OCI-LY1 (cell line): Measurements from ENCODE around the gene EIF2S2.

Source experiments
- H2AFZ ChIP-seq: fragments of 200-600 bp; sonication (generic), shearing (Covaris generic); 2 replicates; pipeline ENCODE4 v1.6.0; 2014; ENCODE audit warnings: antibody characterized with exemption, mild to moderate bottlenecking, low read length
- H3F3A ChIP-seq: fragments of 200-600 bp; sonication (generic), shearing (Covaris generic); 2 replicates; pipeline ENCODE4 v1.6.0; 2014; ENCODE audit warnings: mild to moderate bottlenecking, antibody characterized with exemption, low read length, moderate library complexity; ENCODE audit not compliant: insufficient read depth
- H3K27ac ChIP-seq: fragments of 200-600 bp; sonication (generic); 2 replicates; pipeline ENCODE4 v1.5.1; 2014; ENCODE audit warnings: low read length, mixed run types, mild to moderate bottlenecking, low read depth; ENCODE audit not compliant: poor library complexity, severe bottlenecking
- H3K27me3 ChIP-seq: fragments of 200-600 bp; sonication (generic); 2 replicates; pipeline ENCODE4 v1.6.0; 2014; ENCODE audit warnings: antibody characterized with exemption, mild to moderate bottlenecking, low read length, moderate library complexity; ENCODE audit not compliant: insufficient read depth
- H3K36me3 ChIP-seq: fragments of 200-600 bp; sonication (generic); 2 replicates; pipeline ENCODE4 v1.6.1; 2014; ENCODE audit warnings: mild to moderate bottlenecking, antibody characterized with exemption, low read length, moderate library complexity, mixed read lengths; ENCODE audit not compliant: insufficient read depth
- H3K4me1 ChIP-seq: fragments of 200-600 bp; sonication (generic); 2 replicates; pipeline ENCODE4 v1.5.1; 2014; ENCODE audit warnings: mild to moderate bottlenecking, low read length, moderate library complexity; ENCODE audit not compliant: insufficient read depth, severe bottlenecking
- H3K4me2 ChIP-seq: fragments of 200-600 bp; sonication (generic), shearing (Covaris generic); 2 replicates; pipeline ENCODE4 v1.6.1; 2014; ENCODE audit warnings: low read length
- H3K4me3 ChIP-seq: fragments of 200-600 bp; sonication (generic); 2 replicates; pipeline ENCODE4 v1.5.1; 2014; ENCODE audit warnings: low read length, low read depth, mild to moderate bottlenecking, mixed read lengths; ENCODE audit not compliant: poor library complexity, severe bottlenecking
- H3K79me2 ChIP-seq: fragments of 200-600 bp; shearing (Covaris generic); 2 replicates; pipeline ENCODE4 v1.6.1; 2016; ENCODE audit warnings: mixed run types, low read length, mixed read lengths; ENCODE audit not compliant: insufficient read depth
- H3K9ac ChIP-seq: fragments of 200-600 bp; sonication (generic), shearing (Covaris generic); 2 replicates; pipeline ENCODE4 v1.6.1; 2014; ENCODE audit warnings: mild to moderate bottlenecking, low read length, mixed read lengths
- H3K9me2 ChIP-seq: fragments of 200-600 bp; sonication (generic), shearing (Covaris generic); 2 replicates; pipeline ENCODE4 v1.6.1; 2014; ENCODE audit warnings: low read depth, mild to moderate bottlenecking, low read length, mixed read lengths
- H3K9me3 ChIP-seq: fragments of 200-600 bp; shearing (Covaris generic); 2 replicates; pipeline ENCODE4 v1.6.1; 2014; ENCODE audit warnings: low read length, mixed read lengths
- H4K20me1 ChIP-seq: fragments of 200-600 bp; sonication (generic), shearing (Covaris generic); 2 replicates; pipeline ENCODE4 v1.6.0; 2016; ENCODE audit warnings: mild to moderate bottlenecking, low read length; ENCODE audit not compliant: insufficient read depth
- CTCF ChIP-seq: fragments of 200-600 bp; sonication (generic), shearing (Covaris generic); IDR thresholded peaks from 2 replicates; pipeline ENCODE4 v1.5.1; 2017; ENCODE audit warnings: mild to moderate bottlenecking, antibody characterized with exemption, low read length, moderate library complexity, mixed read lengths
- EZH2 ChIP-seq: fragments of 200-600 bp; sonication (generic), shearing (Covaris generic); IDR thresholded peaks from 2 replicates; pipeline ENCODE4 v1.8.0; 2017; ENCODE audit warnings: borderline replicate concordance, mixed run types, mild to moderate bottlenecking, antibody characterized with exemption, low read length, moderate library complexity, mixed read lengths

The EIF2S2 gene

GRCh38 chr20:34095825-34096224, 16.2 kb downstream of the EIF2S2 start:
- no peak overlapping the region for H3K4me3 ChIP-seq
- no peak overlapping the region for H2AFZ ChIP-seq
- H3K4me1 ChIP-seq, result no peaks in the 10 kb centered on the region
- H3K27me3 ChIP-seq, result no peaks in the 10 kb centered on the region
- no peaks in the 10 kb centered on the region for H3K9me2 ChIP-seq
- peaks cover 98% of the 10 kb centered on the region for H3K36me3 ChIP-seq
- H3F3A ChIP-seq, result 0 out of 2 replicates have a peak, but pooled peaks cover 2% of the 10 kb centered on the region
- no peak overlapping the region for H3K27ac ChIP-seq
- no peaks in the 10 kb centered on the region for H4K20me1 ChIP-seq
- no peak overlapping the region for H3K4me2 ChIP-seq
- H3K9ac ChIP-seq, result no peak overlapping the region
- H3K79me2 ChIP-seq, result no peaks in the 10 kb centered on the region
- H3K9me3 ChIP-seq, result no peaks in the 10 kb centered on the region
- TF ChIP-seq EZH2 (no peak), CTCF (no peak)

GRCh38 chr20:34093895-34094294, 18.1 kb downstream of the EIF2S2 start:
- Histone ChIP-seq H3K27me3 (no peaks in the 10 kb centered on the region), H3K36me3 (peaks cover 97% of the 10 kb centered on the region), H3K9ac (no peak overlapping the region), H3K4me2 (no peak overlapping the region), H2AFZ (no peak overlapping the region), H4K20me1 (no peaks in the 10 kb centered on the region), H3K79me2 (no peaks in the 10 kb centered on the region), H3K27ac (no peak overlapping the region), H3K9me3 (no peaks in the 10 kb centered on the region), H3K4me3 (no peak overlapping the region), H3K4me1 (no peaks in the 10 kb centered on the region), H3F3A (0 out of 2 replicates have a peak, but pooled peaks cover 7% of the 10 kb centered on the region), H3K9me2 (no peaks in the 10 kb centered on the region)
- TF ChIP-seq CTCF, result no peak
- no peak for TF ChIP-seq EZH2

- peaks cover 12% of the 10 kb centered on the region; the same call in 1 of the 2 replicates for H3F3A ChIP-seq
- no peaks in the 10 kb centered on the region for H3K9me2 ChIP-seq
- H3K4me1 ChIP-seq, result no peaks in the 10 kb centered on the region
- H3K27ac ChIP-seq, result no peak overlapping the region
- H3K79me2 ChIP-seq, result no peaks in the 10 kb centered on the region
- H4K20me1 ChIP-seq, result no peaks in the 10 kb centered on the region
- TF ChIP-seq EZH2 (no peak), CTCF (no peak)
- H3K9me3 ChIP-seq, result no peaks in the 10 kb centered on the region
- H3K4me3 ChIP-seq, result no peak overlapping the region
- no peak overlapping the region for H3K9ac ChIP-seq
- no peak overlapping the region for H3K4me2 ChIP-seq
- H2AFZ ChIP-seq, result no peak overlapping the region
- H3K36me3 ChIP-seq, result peaks cover 92% of the 10 kb centered on the region
- H3K27me3 ChIP-seq, result no peaks in the 10 kb centered on the region
These were observed 20.3 kb downstream of the EIF2S2 start for GRCh38 chr20:34091637-34092200.
